HG02571 (cell line): ENCODE measurements around the gene TSC22D3.

Source experiments
- ATAC-seq: cut with Tn5 transposase; IDR thresholded peaks from one replicate; pipeline ENCODE4 v1.9.1; 2021; ENCODE audit warnings: mild to moderate bottlenecking, moderate library complexity; ENCODE audit not compliant: unreplicated experiment

Gene TSC22D3

DNA sequence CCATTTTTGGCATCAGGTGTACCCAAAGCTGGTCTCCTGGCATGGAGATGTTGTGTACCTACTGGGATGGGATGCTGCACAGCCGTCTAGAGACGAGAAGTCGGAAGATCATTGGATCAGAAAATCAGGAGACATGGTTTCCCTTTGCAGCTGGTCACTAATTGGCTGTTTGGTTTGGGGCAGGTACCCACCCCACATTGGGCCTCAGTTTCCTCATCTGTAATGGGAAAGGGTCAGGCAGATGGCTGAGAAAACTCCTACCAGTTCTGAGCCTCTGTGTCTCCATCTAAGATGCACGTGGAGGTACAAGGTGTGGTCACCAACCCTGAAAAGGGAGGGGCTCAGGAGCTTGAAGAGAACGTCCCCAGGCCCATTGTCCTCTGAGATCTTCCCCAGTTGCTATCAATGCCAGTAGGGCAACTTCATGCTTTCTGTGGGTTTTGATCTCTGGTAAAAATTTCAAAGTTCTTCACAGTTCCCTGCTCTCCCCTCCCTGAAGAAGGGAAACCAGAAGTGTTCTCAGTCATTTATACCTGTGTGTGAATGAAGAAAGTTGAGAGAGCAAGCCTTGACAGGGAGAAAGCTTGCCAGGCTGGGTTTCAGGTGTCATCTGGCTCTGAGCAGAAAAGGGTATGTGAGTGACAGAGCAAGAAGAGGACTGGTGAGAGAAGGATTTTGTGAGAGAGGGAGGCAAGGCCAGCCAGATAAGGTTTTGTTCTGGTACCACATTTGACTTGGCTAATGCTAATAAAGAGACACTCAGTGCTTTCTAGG, 15.1 kb downstream of the TSC22D3 start:
- ATAC-seq: no peak

DNA sequence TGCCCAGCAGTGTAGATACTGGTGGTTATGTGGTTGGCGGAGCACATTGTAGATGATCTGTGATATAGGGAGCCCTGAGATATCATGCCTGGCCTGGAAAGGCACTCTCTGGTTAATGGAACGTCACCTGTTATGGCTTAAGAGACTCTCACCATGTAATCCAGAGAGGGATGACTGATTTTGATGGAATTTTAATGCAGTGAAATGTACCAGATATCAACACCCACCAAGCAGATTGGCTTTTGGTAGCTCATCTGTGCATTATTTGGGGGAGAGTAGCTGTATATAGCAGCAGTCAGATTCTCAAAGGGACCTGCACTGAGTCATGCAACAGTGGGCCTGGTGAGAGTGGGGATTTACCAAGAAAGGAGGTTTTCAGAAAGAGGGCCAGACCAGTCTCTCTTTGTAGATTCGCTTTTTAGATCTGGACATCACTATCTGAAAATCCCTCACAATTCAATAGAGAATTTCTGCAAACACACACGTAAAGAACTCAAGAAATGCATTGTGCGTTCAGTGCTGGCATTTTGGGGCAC, 17.3 kb downstream of the TSC22D3 start:
- ATAC-seq: no peak

DNA sequence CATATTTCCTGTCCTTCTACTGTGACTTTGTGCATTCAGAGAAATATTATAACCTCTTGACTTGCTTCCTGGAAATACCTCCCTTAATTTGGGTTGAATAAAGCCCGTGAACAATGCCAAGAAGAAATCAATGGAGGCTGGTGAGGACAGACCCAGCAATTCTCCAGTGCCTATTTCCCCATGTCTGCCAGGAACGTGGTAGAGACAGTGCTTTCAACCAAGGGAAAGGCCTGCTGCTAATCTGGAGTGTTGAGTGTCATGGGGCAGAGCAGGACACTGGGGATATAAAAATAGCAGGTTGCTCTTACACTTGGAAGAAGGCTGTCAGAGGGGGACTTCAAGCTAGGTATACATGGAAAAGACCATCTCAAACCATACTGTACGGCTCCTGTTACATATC, 19.9 kb downstream of the TSC22D3 start:
- ATAC-seq: no peak

DNA sequence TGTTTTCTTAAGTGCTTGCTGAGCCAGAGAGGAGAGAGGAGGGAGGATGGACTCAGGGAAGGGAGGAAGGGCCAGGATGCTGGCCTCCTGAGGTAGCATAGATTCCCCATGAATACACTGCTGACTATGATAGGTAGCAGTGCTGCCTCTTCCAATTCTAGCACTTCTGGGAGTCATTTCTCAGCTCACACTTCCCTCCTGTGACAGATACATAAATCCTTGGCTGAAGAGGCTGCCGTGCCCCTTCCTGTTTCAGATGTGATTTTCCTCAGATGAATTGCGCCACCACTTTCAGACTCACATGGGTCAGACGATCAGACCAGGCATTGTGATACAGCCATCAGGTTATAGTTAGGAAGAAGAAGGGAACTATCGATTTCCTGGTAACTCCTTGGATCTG, 22.4 kb downstream of the TSC22D3 start:
- ATAC-seq: no peak

DNA sequence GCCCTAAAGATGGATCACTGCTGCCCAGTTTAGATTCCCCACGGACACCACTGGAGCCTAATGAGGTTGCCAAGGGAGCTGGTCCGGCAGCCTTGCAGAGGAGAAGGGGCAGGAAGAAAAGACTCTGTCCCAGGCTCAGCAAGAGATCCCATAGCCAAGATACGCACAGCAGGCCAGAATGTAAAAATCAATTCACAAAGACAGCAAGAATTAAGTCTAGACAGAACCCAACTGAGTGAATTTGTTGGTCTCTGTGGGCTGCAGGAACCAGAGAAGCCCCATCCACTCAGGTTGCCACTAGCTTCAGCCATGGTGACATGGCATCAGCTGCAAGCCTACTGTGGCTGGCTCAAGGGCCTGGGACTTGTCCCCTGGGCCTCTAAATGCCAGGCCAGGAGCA, 22.9 kb downstream of the TSC22D3 start:
- no peak for ATAC-seq

DNA sequence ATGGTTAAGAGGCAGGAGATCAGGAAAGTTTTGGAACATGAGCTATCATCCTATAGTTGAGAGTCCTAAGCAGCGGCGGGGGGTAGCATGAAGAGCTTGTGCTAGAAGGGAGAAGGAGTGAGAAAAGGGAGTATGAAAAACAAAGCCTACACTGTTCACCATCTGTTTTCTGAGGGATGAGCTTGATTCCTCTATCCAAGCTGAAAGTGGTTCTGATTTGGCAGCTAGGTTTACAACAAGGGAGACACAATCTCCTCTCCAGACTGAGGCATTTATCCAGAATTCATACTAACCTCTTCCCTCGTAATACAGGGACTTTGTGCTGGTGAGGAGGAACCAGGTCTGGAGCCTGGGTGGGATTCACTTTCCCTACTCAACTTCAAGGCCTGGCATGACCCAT, 23.5 kb downstream of the TSC22D3 start:
- no peak for ATAC-seq

DNA sequence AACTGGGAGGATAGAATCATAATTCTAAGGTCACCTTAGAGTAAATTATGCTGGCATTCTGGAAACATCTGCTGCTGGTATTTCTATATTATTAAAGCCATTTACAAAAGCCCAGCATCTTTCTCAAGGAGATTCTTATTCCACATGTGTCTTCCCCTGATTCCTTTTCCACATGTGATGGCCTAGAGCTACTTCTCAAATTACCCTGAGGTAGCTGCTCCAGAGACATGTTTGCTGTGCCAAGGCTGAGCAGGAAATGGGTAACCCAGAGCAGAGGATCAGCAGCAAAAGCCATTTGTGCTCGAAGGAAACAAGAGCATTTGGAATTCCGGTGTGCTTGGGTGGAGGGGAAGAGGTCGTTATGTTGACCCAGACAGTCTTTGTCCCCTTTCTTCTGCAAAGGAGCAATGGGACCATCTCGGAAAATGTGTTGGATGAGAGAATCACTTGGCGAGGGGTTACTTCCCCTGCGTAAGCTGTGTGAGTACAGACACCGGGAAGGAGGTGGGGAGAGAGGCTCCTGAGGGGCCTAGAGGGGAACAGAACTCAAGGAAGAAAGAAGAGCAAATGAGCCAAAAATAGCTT, 24.6 kb downstream of the TSC22D3 start:
- ATAC-seq: no peak

DNA sequence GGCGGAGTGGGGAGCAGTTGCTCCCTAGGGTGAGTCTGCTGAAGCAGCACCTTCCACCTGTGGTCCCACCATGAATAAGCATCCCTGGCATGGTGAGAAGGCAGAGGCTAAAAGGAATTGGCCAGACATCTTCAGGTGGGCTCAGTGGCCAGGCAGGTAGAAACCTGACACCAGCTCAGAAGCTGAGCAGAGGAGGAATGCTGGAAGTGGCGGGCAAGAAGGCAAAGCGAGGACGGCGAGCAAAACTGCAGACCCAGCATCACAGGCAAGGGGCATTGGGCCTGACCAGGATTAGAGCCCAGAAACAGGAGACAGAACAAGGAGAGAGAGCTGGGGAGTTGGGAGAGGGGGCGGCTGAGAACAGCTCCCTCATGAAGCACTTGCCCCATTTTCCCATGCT, 25.3 kb downstream of the TSC22D3 start:
- no peak for ATAC-seq

DNA sequence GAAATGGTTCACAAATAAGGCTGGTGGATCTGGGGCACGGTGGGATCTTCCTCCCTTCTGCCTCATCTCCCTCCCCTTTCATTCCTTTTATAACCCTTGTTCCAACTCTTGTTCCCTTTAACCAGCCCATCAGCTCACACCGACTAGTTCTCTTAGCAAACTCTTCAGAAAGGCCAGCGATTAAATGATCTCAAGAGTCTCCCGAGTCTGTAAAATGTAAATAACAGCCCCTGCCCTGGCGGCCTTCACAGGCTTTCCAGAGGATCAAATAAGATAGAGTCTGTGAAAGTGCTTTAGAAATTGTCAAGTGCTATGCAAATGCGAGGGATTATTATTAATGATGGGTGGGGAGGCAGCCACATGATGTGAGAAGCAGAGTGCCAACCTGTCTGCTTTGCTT, 27.1 kb downstream of the TSC22D3 start:
- ATAC-seq: no peak

DNA sequence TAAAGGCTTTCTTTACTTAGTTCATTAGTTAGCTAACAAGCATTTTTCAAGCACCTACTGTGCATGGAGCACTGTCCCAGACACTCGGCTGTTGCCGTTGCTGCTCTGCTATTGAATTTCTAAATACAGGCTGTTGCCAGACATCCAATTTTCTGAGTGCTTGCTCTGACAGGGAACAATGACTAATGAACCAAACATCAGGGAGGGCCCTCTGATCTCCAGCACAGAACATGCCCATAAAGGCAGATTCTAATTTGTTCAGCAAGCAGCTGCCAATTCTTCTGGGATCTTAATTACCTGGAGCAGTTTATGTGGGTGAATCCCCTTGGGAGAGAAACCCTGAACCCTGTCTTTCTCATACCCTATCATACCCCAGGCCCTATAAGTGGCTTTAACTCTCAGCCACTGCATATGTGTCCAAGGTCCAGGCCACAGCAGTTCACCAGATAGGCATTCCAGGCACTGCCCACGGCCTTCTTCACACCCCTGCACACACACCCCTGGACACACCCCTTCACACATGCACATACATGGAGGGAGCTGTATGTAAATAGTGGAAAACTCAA, 27.9 kb downstream of the TSC22D3 start:
- ATAC-seq: no peak

DNA sequence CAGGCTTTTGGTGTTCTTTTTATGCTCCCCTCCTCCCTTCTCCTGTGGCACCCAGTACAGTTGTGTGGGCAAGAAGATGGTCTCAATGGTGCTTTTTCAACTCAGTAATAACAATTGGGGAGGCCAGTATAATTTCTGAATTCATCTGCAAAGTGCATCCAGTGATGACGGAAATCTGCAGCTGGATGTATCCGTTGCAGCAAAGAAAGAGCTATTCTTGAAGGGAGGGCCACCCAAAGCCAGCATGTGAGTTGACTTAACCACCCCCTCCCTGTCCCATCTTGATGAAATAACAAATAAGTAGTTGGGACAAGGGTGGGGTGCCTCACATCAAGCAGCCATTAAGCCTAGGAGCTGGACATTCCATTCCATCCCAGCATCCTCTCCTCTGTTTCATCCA, 30.7 kb downstream of the TSC22D3 start:
- ATAC-seq: no peak

DNA sequence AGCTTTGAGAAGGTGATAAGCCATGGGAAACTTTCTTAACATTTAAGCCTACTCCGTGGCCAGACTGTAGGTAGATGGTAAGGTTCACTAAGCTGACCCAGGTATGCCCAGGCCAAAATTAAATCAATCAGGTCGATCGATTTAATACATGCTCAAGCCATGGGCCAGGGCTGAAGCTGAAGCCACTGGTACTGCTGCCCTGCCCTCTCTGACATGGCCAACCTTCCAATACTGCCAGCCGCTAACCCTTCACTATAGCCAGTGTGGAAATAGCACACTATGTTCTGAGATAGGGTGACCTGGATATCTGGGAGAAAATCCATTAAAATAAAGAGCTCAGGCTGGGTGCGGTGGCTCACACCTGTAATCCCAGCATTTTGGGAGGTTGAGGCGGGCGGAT, 31.6 kb downstream of the TSC22D3 start:
- ATAC-seq: no peak

DNA sequence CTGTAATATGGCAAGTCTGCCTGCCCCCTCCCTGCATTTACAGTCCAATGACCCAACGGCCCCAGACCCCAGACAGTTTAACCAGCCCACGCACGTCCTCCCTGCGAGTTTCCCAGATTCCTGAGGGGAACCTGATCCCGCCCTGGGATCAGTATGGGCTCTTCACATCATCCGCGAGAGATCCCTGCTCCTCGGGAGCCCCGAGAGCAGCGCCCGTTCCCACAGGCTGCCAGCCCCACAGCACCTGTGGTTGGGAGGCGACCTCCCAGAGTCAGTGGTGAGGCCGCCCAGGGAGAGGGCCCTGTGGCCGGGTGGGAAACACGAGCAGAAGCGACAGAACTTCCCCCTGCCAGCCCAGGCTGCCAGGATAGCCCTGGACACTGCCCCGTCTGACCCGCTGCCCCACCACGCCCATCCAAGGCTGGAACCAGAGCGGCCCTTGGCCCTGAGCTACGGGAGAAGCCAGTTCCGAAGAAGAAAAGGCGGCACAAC, 32.8 kb downstream of the TSC22D3 start:
- ATAC-seq: no peak

DNA sequence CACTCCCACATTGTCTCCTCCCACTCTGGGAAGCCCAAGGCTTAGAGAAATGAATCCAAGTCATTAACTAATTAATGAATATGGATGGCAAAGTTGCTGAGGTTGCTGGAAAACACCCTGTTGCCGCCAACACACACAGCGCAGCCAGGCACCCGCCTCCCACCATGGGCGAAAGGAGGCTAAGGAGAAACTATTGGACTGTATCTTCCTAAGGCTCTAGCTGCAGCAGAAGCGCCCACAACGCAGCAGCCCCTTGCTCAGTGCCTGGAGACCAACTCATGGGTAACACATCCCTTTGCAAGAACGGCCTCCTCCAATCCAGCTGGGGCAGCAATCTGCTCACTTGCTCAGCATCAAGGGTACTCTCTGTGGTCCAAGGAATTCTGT, 34.2 kb downstream of the TSC22D3 start:
- ATAC-seq: peak; percentile 16

DNA sequence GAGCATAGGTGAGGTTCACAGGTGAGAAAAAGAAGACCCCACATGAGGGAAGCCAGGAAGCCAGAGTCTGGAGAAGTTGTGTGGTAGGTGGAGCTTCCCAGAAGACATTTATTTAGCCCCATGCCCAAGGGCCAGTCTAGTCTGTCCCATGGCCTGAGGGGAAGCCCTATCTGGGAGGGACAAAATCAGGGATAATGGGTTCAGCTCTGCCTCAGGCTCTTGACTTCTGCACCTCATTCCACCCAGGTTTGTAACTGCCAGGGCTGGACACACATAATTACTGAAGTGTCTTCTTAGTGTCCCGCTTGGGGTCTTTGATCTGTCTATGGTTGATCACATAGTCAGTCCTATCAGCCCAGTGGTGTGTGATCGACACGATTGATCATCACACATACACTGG, 36.0 kb downstream of the TSC22D3 start:
- ATAC-seq: no peak

DNA sequence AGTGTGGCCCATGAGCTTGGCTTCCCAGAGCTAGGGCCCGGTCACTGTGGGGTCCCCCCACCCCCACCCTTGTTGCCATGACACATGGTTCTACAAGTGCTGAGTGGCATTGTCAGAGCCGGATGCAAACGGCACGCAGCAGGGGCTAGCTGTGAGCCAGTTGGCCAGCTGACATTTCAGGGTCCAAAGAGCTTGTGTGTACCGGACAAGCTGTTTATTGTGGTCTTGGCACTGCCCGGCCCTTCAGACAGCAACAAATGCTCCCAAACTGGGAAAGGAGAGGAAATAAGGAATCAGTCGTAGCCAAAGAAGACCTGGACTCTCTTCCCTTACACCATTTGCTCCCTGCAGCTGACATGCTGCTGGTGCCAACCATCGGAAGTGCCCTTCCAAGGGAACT, 36.8 kb downstream of the TSC22D3 start:
- ATAC-seq: no peak

DNA sequence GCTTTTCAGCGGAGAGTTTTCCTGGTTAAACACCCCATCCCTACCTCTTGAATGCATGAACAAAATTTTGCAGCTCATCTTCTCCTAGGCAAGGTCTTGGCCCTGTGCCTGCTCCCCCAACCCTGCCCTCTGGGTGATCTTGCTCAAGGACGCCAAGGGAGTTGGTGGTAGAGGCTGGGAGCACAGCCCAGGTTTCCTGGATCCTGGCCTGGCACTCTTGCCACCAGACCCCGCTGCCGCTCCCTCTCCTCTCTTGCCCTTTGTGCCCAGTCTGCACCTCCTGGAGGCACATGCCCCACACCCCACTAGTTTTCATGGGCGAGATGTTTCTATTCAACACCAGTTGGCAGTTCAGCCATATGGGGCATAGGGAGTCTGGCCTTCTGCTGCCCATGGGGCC, 37.3 kb downstream of the TSC22D3 start:
- no peak for ATAC-seq

DNA sequence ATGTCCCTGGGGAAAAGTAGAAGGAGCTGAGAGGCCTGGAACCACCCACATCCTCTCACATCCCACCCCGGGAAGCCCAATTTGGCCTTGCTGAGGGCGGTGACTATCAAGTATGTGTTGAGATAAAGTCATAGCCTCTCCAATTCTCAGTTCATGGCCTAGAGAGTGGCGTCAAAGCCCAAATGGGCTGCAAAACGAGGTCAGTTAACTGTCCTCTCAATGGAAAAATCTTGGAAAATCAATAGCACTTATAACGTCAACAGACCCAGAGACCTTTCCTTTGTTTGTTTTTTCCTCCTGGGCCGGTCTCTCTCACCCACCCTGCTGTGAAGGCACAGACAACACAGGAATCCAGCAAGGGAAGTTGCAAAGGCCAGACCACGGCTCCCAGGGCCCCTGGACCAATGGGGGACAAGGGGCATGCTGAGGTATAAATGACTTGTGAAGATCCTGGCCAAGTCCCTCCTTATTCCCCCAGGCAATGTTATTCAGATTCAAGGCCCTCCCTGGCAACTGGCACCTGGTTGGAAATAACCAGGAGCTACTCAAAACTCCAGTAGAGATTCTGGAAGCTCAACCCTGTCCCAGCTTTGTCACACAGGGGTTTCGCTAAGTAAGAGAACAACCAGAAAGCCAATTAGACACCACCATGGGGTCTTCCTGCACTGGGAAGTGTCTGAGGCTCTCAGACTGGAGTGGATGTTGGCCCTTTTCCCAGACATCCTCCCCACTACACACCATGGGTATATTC, 38.6 kb downstream of the TSC22D3 start:
- no peak for ATAC-seq

DNA sequence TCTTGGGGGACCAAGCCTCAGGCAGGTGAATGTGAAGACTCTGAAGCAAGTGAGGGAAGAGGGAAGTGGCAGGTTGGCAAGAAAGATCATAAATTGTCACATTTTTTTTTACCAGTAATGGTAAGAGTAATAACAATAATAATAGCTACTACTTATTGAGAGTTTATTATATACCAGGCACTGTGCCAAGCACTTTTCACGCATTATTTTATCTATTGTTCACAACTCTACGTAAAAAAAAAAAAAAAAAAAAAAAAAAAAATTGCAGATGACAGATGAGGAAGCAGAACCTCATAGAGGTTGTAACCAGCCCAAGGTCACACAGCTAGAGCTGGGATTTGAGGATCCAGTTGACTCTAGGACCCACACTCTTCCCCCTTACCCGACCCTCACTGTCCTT, 40.9 kb downstream of the TSC22D3 start:
- ATAC-seq: no peak

DNA sequence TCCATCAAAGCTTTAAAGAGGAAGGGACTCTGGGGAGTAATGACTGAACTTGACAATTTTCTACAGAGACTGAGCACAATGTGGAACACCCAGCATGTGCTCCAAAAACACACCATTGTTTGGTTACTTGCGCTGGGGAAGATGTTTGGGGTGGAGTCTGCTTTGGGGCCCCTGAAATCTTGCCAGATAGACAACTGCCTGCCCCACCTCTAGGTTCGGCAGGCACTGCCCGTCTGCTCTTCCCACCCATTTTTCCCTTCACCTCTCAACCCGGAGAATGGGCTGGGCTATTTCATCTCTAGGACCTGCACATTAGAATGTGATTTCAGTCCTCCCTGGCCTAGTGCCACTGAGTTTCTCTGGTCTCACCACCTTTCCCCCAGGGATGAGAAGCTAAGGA, 41.9 kb downstream of the TSC22D3 start:
- no peak for ATAC-seq

DNA sequence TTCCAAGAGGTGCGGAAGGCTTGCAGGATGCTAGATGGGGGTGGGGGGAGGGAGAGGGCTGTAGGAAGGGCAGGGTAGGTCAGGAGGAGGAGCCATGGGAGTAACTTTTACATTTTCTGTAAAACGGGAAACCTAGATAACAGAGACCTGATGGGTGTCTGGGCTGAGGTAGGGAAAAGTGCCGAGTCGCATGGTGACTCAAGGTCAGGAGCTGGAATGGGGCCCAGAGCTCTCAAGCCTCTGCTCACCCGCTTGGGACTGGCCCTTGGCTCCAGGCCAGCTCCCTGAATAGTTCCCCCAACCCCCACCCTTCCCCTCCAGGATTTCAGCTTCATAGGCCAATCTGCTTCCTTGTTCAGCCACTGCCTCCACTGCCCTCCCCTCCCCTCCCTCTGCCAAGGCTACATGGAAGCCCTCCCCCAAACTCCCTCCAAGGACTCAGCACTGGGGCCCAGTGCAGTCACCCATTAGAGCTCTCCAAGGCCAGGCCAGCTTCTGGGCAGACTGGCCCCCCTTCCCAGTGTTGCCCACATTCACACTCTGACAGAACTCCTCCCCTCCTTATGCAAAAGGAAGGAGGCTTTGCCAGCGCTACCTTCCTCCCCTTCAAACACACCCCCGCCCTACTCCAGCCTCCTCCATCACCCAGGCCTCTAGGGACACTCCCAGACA, 43.6 kb downstream of the TSC22D3 start:
- no peak for ATAC-seq
